HG03469 (cell line): ENCODE results near the gene ALOX15.
"Not testable (repeated sequence)": the region's sequence is repeated elsewhere in the genome, so short reads cannot be mapped to it uniquely, and the experiment has no call there.

Experiments
- ATAC-seq: cut with Tn5 transposase; IDR thresholded peaks from one replicate; pipeline ENCODE4 v1.9.1; 2021; ENCODE audit warnings: mild to moderate bottlenecking, moderate library complexity, moderate number of reproducible peaks; ENCODE audit not compliant: unreplicated experiment

The ALOX15 gene

DNA sequence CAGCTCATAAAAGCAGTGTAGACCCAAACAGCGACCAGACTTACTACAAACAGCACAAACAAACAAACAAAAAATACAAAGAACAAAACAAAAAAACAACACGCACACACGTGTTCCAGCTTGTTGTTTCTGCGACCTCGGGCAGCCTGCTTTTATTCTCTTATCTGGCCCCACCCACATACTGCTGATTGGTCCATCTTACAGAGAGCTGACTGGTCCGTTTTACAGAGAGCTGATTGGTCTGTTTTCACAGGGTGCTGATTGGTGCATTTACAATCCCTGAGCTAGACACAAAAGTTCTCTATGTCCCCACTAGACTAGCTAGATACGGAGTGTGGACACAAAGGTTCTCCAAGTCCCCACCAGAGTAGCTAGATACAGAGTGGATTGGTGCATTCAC is 14.5 kb upstream of the ALOX15 start:
- not testable (repeated sequence) for ATAC-seq

DNA sequence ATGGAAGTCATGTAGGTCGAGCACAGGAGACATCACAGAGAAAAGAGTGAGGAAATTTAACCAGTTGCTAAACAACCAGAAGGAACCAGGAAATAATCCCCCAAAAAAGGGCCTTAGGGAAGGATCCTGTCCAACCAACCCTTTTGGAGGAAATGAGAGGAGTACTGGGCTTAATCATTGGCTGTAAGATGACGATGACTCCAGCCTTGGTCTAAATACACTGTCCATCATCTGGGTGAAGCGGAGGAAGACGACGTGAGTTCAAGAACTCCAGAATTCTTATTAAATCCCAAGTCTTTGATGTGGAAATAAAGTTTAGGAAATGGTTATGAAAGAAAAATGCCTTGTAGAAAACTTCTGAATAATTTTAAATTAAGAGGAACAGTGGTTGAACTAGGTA is 11.5 kb upstream of the ALOX15 start:
- ATAC-seq, result no peak

DNA sequence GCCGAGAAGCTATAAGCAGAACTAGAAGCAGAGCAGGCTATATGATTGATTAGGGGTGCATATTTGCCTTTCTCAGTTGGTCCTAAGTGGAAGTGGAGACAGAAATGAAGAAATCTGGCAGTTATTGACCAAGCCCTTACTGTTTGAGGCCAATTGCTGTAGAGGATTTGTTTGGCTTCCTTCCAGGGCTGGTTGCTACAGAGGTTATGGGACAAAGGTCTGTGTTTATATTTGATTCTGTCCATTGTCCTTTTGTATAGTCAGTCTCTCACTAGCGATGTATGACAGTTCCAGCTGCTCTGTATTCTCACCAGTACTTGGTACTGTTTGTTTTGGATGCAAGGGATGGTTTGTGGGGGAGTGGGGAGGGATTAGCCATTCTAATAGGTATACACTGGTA is 7.3 kb upstream of the ALOX15 start:
- ATAC-seq, result no peak

DNA sequence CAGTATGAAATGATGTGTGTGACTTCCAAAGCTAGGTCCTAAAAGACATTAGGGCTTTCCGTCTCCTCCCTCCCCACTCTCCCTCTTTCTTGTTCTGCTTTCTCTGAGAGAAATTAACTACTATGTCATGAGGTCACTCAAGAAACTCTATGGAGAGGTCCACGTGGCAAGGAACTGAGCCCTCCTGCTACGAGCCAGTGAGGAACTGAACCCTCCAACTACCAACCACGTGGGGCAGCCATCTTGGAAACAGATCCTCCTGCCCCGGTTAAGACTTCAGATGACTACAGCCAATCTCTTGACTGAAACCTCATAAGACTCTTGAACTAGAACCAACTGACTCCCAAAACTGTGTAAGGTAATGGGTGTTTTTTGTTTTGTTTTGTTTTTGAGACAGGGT is 4.2 kb upstream of the ALOX15 start:
- ATAC-seq, result no peak

DNA sequence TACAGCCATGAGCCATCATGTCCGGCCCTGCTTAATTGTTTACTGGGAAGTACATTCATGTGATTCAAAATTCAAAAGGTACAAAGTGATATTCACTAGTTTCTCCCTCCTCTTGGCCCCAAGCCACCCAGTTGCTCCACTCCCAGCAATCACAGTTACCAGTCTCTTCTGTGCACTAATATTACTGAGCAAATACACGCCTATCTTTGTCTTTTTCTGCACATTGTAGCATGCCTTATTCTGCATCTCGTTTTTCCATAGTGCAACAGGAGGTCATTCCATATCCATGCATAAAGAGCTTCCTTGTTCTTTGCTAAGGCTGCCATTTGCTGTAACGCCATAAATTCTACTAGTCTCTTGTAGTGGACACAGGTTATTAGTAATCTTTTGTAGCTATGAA is 2.2 kb upstream of the ALOX15 start:
- ATAC-seq, result no peak

DNA sequence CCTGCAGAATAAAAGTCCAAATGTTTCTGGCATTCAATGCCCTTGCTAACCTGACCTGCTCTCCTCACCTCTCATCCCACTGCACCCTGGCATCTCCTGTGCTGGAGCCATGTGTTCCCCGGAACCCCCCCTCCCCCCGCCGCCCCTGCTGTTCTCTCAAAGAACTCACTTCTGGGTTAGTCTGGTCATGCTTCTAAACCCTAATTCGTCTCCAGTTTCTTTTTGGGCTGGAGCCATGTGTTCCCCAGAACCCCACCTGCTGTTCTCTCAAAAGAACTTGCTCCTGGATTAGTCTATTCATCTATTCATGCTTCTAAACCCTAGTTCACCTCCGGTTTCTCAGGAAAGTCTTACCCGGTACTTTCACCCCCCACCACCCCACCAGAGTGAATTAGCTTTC is 808 bp upstream of the ALOX15 start:
- no peak for ATAC-seq

DNA sequence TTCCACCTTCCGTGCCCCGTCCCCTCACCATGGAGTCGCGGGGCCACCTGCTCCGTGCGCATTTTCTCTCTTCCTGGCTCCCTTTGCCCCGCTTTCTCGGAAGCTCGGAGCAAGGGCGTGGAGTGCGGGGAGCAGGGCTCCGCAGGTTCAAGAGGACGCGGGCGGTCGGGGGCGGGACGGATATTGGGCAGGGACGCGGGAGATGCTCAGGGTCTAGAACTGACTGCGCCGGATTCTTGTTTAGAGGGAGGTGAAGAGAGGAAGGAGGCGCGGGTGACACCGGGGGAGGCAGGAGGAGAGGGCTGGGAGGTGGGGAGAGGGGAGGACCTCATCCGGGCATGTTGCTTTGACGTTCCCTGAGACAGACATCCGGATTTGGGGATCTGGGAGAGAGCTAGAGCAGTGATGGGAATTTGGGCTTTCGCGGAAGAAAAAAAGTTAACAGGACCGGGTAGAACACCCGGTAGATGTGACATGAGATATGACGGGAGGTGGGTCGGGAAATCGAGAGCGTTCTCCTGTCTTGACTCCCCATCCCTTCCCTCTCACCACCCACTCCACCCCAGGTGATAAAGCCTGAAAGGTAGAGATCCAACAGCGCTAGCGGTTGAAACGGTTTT is 799 bp downstream of the ALOX15 start:
- ATAC-seq, result not testable (repeated sequence)

DNA sequence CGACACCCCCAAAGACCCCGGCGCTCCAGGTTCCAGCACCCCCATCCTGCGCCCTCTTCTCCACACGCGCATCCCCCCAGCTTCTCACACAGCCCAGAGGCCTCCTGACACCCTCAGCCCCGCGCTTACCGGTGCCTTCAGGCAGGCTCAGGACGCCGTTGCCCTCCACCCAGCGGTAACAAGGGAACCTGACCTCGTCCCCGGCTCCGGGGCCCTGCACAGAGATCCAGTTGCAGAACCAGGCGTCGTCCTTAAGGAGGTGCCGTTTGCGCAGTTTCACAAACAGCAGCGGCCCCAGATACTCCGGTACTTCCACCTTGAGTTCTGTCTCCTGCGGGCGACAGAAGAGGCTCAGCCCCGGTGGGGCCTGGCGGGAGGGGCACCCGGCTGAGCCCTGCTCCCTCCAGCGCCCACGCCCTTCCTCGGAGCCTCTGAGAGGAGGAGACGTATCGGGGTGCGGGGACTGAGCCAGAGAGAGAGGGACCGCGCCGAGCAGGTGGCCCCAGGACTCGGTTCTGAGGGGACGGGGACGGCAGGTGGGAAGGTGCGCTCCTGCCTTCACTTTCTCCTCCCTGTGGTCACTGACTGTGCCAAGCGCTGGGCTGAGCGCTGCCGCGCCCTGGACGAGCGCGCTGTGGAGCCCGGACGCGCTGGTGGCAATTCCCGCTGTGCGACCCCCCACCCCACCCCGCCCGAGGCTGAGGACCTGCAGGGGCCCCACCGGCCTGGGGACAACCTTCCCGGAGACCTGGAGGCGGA is 2.0 kb downstream of the ALOX15 start:
- ATAC-seq, result not testable (repeated sequence)

DNA sequence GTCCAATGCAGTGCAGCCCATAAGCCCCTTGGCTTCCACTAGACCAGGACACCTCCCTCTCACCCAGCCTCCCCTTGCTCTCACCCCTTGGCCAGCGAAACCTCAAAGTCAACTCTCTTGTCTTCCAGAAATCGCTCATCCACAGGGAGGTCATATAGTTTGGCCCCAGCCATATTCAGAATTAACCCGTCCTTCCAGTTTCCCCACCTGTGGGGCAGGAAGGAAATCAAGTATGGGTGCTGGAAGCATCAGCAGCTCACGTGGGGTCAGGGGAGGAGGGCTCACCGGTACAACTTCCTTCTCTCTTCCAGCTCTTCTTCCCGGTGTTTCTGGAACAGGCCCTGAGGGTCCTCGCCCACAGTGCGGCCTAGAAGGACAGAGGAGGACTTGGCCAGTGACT is 2.7 kb downstream of the ALOX15 start:
- not testable (repeated sequence) for ATAC-seq

DNA sequence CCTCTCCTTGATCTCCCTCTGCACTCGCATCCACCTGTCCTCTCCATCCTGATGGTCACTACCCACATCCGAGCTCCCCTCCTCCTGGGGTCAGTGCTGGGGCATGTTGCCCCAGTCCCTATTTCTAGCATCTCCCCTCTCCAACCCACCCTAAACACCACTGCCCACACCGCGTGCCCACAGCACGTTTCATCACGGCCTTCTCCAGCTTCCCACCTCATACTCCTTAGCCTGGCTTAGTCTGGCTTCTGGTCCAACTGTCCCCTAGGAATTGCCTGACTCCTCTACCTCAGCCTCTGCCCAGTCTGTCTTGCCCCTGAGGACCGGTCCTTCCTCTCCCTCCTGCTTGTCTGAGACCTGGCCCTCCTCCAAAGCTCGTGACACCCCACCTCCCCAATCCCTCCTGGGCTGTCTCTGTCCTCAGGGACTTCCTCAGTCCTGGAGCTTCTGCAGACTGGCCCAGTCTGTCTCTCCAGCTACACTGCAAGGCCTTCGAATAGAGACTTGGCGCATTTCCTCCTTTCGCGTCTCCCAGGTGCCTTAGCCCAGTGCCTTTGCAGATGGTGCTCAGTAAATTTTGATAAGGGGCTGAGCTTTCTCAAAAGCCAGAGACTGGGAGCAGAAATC is 4.9 kb downstream of the ALOX15 start:
- ATAC-seq, result no peak

DNA sequence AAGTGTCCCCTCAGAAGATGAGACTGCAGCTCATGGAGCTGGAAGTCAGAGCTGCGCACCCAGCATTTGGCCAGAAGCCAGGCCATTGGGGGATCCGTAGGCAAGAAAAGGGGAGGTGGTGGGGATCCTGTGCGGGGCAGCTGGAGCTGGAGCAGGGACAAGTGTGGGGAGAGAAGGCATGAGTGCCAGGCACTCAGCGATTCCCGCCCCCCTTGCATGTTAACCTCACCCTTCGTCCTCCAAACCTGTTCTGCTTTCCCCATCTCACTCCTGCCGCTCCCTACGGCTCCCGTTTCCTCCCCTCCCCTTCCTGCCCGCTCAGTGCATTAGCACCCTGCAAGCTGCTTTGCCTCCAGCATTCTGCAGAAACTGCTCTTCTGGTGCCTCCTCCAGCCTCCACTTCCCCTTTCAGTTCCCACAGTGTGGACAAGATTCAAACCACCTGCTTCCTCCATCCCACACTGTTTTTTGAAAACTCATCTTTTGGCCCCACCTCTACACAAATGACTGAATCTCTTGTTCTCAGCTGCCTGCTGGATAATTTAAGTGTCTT is 5.6 kb downstream of the ALOX15 start:
- no peak for ATAC-seq

DNA sequence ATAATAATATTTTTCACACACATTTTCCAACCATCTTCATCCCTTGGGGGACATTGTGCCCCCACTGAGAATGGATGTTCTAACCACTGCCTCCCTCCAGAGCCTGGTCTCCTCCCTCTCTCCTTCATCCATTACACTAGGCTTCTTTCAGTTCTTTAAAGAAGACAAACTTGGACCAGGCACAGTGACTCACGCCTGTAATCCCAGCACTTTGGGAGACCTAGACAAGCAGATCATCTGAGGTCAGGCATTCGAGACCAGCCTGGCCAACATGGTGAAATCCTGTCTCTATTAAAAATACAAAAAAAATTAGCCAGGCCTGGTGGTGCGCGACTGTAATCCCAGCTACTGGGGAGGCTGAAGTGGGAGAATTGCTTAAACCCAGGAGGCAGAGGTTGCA is 6.5 kb downstream of the ALOX15 start:
- no peak for ATAC-seq

DNA sequence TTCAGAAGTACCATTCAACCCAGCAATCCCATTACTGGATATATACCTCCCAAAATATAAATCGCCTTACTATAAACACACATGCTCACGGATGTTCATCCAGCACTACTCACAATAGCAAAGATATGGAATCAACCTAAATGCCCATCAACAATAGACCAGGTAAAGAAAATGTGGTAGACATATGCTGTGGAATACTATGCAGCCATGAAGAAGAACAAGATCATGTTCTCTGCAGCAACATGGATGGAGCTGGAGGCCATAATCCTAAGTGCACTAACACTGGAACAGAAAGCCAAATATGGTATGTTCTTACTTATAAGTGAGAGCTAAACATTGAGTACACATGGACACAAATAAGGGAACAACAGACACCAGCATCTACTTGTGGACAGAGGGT is 7.8 kb downstream of the ALOX15 start:
- no peak for ATAC-seq

DNA sequence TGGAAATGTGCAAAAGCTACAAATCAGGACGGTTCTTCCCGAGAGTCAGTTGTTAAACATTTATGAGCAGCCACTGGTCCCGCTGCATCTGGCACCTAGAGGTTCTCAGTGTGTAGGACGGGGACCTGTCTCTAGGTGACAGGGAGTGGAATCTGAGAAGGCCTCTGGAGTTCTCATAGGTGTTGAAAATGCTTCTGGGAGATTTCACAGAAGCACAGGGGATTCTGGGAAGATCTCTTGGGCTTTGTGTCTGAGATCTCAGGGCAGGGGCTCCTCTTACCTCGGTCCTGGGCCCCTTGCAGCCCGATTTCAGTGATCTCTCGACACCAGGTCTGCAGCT is 8.9 kb downstream of the ALOX15 start:
- no peak for ATAC-seq

DNA sequence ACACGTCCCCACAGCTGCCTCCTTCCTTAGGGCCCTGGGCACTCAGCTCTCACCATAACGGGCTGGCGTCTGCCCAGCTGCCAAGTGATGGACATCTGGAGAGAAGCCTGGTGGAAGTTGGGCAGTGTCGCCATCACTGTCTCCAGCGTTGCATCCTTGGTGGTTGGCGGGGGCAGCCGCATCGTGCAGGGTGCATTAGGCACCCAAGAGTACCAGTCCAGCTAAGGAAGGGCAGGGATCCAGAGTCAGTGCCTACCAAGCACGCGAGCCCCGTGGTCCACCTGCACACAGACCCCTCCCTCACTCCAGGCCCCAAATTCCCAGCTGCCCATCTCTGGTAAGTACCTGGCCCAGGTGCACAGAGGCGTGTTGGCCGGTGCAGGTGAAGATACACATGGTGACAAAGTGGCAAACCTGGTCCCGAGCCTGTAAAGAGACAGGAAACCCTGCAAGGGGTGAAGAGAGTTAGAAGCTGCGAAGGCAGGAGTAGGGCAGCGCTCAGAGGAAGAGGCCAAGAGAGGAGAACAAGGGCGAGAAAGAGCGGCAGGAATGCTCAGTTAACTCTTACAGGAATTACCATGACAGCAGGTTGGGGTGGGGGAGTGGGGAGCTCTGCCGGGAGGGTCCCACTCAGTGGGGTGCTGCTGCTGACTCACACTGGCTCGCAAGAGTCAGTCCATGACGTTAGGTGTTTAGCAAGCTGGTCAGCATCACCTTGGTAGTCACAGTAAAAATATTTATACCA is 9.5 kb downstream of the ALOX15 start:
- ATAC-seq, result no peak

DNA sequence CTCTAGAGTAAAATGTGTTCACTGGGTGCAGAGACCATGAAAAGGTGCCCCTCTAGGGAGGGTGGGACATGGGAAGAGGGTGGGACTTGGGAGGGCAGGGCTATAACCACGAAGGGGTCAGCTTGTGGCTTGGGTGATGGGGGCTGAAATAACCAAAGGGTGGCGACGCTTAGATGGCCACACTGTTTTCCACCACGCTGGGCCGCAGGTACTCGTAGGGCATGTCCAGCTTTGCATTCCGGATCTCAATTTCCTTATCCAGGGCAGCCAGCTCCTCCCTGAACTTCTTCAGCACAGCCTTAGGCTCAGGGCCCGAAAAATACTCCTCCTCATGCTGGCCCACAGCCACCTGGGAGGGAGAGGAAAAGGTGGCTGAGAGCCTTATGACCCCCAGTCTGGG is 10.0 kb downstream of the ALOX15 start:
- ATAC-seq, result no peak

DNA sequence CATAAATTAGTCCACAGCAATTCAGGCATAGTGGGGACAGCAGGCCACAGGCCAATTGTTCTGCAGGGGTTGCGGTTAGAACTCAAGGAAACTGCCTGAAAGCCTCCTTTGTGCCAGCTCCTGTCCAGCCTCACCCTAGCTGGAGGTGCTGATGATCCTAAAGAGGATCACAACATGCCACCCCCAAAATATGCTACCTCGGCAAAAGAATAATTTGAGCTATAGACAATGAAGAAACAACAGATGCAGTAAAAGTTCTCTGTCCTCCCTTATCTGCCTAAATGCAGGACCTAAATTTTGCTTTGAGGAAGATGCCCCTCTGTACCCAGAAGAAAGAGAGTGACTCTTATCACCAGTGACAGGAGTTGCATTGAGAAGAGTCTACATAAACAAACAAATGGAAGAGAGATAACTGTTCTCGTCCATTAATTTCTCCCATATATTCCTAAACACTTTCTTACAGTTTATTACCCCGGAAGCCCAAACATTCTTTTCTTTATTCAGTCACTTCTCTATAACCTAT is 14.7 kb downstream of the ALOX15 start:
- ATAC-seq, result no peak

DNA sequence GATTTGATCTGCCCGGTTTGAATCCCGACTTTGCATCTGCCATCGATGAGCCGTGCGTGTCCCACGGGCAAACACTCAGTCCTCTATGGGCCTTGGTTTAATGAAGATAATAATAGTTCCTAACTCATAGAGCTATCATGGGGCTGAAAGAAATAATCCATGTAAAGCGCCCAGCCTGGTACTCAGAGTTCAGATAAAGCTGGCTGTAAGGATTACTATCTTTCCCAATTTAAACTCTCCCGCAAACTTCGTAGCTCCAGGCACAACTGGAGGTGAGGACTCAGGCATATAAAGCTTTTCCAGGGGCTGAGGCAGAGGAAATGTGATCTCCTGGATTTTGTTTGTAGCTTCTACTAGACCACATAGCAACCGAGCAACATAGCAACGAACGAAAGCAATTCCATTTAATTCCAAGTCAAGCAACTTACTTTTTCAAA is 16.3 kb downstream of the ALOX15 start:
- ATAC-seq, result no peak

DNA sequence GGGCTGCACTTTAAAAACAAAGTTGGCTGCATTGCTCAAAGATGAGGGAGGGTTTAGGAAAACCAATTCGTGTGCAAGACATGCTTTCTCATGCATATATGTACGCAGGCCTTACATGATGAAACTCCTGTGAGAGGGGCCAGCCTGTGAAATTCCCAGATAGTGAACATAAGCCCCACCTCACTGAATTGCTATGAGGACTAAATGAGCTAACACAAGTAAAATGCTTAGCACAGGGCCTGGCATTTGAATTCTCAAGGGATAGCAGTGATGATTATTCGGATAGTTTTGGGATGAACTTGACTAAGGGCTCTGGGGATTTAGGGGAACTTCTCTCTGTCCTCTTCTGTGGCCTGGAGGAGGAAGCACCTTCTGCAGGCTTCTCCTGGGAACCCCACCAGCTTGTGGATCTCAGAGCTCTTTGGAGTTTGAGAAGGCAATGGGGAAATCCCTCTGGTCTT is 17.0 kb downstream of the ALOX15 start:
- ATAC-seq, result not testable (repeated sequence)

DNA sequence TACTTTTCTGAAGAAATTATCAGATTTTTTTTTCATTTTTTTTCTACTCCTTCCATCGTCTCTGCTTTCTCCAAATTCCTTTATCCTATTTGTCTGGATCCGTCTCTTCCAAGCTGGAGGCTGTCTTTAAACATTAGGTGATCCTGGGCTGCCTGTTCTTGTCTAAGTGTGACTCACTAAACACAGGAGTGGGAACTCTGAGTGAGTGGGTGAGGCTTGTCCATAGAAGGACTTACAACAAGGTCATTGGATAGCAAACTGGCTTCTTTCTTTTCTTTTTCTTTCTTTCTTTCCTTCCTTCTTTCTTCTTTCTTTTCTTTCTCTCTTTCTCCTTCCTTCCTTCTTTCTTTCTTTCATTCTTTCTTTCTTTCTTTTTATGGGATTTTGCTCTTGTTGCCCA is 18.2 kb downstream of the ALOX15 start:
- ATAC-seq, result no peak

DNA sequence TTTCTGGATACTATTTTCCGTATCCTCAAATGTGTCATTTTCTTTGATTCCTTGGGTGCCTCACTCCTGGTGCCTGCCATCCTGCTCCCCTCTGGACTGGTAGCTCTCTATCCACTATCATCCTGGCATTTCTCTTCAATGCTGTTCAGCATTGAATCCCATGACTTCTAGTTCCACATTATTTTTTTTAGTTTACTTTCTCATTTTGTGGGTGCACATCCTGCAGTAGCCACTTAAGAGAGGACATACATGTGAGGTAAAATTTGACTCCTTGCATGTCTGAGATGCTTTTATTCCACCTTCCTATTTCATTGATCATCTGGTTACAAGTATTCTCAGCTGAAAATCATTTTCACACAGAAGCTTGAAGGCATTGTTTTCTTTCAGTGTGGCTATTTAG is 19.1 kb downstream of the ALOX15 start:
- no peak for ATAC-seq
